NCI-H1092 (cell line): Measurements from ENCODE around the gene TRERF1.

ENCODE experiments used
- DNase-seq: peaks from one replicate; lab custom pipeline; 2025; lab: John Stamatoyannopoulos, UW

The TRERF1 gene

DNA sequence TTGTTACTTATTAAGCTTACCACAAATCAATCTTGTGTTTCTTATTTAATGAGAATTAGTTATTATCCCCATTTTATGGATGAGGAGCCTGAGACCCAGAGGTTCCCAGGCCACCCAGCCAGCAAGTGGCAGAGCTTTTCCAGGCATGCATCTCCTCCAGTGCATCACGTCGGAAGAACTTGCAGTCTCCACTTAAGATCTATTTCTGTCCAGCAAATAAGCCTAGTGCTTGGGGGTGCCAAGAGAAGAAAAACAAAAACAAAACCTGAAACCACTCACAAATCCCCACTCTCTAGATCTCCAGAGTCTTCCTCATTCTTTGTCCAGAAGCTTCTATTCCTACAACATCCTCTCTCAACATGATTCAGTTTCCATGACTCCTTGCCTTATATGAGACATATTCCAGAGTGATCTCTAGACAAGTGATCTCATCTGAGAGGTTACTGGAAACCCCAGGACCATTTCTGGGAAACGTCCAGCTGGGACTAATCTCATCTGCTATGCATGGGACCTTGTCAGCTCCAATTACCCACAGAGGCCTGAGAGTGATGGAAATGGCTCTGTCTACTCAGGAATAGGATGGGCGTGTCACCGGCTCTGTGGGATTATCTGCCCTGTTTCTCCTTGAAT is 261.1 kb downstream of the TRERF1 start:
- no peak for DNase-seq

DNA sequence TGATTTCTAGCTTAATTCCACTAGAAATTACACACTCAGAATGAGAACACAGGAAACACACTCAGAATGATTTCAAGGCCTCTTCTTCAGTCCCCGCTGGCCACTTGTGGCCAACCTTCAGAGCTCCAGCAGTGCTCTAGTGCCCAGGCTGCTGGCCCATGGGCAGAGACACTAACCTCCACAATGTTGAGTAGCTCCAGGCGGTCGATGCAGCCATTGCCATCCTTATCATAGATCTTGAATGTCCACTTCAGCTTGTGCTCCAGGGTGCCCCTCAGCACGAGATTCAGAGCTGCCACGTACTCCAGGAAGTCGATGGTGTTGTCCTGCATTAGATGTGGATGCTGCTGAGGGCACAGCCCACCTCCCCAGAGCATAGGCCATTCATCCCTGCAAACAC is 263.3 kb downstream of the TRERF1 start:
- no peak for DNase-seq

- DNase-seq = no peak
Measured at GRCh38 chr6:42185597-42185996, 266.1 kb downstream of the TRERF1 start.

- no peak for DNase-seq
Measured at GRCh38 chr6:42184475-42184874, 267.3 kb downstream of the TRERF1 start.

GRCh38 chr6:42182101-42182500 is 269.6 kb downstream of the TRERF1 start:
- DNase-seq = no peak

DNA sequence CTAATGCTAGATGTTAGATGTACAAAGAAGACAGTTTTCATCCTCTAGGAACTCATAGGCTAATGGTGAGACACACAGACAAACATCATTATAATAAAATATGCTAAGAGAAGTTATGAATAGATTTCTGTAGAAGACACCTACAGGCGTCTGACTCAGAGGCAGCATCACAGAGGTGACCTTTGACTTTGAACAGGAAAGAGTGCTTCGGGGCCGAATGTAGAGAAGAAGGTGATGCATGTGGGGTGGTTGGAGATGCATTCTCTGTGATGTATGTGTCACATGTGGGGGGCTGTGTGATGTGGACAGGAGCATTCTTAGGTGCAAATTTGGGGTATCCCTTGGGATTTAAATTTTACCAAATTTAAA is 271.8 kb downstream of the TRERF1 start:
- DNase-seq = no peak

DNA sequence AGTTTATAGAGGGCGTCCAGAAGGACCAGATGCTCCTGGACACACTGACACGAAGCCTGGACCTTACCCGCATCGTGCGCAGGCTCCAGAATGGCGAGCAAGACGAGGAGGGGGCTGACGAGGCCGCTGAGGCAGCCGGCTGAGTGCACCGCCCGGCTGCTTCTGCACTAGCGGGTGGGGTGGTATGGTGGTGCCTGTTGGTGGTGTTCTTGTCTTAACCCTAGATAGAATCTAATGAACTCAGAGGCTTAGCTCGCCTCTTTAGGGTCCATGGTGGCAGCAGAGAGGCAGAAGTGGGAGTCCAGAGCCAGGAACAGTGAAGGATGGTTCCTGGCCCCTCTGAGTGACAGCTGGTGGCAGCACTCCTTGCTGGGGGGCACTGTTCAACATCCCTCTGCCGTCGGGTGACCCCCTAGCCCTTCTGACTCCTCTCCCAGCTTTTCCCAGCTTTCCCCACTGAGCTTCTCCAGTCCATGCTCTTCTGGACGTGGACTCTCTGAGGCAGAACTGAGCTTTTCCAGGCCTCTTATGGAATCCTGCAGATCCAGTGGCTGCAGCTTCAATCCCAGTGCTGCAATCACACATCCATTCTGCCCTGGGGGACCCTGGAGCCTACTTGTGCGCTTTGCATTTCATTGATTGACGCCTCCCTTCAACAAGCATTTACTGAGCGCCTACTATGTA is 272.3 kb downstream of the TRERF1 start:
- DNase-seq = no peak

DNA sequence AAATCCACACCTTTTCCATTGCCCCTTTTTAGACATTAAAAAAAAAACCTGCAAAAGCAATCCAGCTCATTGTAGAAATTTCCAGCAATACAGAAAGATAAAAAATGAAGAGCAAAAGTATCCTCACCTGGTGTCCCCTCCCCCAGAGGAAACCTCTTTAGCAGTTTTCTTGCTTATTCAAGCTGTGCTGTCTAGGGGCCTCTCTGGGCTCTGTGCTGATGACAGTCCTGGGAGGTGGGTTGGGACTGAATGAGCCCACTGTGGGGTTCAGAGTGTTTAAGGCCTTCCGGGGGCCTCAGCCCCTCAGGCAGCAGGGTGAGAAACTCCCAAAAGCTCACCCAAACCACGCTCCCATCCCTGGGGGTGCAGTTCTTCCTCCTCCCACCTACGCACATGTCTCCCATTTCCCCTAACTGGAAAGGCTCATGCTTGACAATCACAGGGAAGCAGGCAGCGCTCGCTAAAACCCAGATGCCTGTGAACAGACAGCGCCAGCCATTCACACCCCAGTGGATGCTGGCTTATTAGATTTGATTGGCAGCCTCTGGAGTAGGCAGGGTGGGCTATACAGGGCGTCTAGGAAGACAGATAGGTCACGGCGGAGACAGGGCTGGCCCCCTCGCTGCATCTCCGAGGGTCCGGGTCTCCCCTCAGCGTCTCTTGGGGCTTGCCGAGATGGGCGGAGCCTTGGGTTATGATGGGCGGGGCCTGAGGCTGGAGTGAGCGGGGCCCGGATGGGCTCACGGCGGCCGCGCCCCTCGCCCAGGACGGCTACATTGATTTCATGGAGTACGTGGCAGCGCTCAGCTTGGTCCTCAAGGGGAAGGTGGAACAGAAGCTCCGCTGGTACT is 274.0 kb downstream of the TRERF1 start:
- no peak for DNase-seq

DNA sequence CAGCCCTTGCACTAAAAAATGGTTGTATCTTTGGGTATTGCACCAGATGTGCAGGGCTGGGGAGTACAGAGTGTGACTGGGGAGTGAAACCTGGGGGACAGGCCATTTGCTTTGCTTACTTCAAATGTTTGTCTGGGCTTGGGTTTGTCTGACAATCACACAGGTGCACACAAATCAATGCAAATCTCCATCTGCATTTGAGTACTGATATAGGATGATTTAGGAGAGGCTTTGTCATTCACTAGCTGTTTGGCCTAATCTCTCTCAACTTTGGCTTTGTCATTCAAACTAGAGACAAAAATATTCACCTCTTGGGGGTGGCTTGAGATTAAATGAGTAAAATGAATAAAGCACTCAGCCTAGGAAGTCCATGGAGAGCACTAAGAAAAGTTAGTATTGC is 274.7 kb downstream of the TRERF1 start:
- DNase-seq = no peak

DNA sequence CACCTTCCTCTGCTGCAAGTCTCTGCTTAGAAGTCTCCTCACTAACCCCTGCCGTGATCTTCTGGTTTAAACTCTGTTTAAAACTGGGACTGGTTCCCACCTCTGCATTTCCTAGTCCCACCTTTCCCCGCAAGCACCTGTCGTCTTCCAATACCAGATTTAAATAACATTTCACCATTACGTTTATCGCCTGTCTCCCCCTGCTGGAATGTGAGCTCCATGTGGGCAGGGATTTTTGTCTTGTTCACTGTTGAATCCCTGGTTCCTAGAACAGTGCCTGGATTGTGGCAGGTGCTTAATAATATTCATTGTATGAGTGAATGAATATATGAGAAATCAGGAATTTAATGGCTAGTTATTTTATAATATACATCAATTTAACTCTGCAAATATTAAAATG is 275.9 kb downstream of the TRERF1 start:
- DNase-seq = no peak
